K562 (cell line): Measurements from ENCODE around the gene ZNF761. TPM values are rescaled to one million over a fixed set of nuclear protein-coding genes. Genes with fewer than 3 reads are reported as not detected.
"Not testable (repeated sequence)": the region's sequence is repeated elsewhere in the genome, so short reads cannot be mapped to it uniquely, and the experiment has no call there.

Experiments
- ATAC-seq: fragments of 200-7000 bp; cut with Tn5 transposase; 3 replicates; pipeline ENCODE4 v1.9.1; 2020; ENCODE audit warnings: moderate library complexity
- BruUV-seq: library from RNA; stranded (reverse); fragments of 400-500 nt; replicated peaks from 2 replicates; lab custom pipeline; 2021; lab: Mats Ljungman, UMichigan
- CTCF ChIA-PET: fragments of 300-600 bp; formaldehyde crosslinking; extraction: SDS; loops from one replicate; lab custom pipeline; 2021; ENCODE audit warnings: low intra/inter-chr PET ratio; lab: Yijun Ruan, JAX
- POLR2A ChIA-PET: fragments of 300-600, 350-650 bp; sonication (Branson Sonifier 250); formaldehyde crosslinking; extraction: SDS; loops from one replicate; lab custom pipeline; 2021; ENCODE audit warnings: antibody characterized with exemption, inconsistent platforms; lab: Yijun Ruan, JAX
- DNase-seq, 4 experiments: peaks; one replicate each; pipeline versions ENCODE4 v3.0.0 to v3.0.0-alpha.2; 2011 to 2018; ENCODE audit warnings: low spot score in 3 of 4, mixed read lengths in 3 of 4; ENCODE audit errors: extremely low read depth in 1 of 4
- FAIRE-seq: peaks from 2 replicates; lab custom pipeline; 2011; peaks lifted over from hg19 to GRCh38; lab: Jason Lieb, UNC
- H2AFZ ChIP-seq: 2 replicates; pipeline ENCODE4 v1.6.0; 2011; ENCODE audit warnings: low read depth, low read length, control low read depth, inconsistent platforms
- H3K27ac ChIP-seq: fragments of 200-600 bp; 3 replicates; pipeline ENCODE4 v1.8.0; 2011; ENCODE audit warnings: low read depth, mild to moderate bottlenecking, control low read depth, inconsistent platforms, low read length, moderate library complexity, mixed read lengths; ENCODE audit errors: extremely low read depth
- H3K27me3 ChIP-seq, 2 experiments: fragments of 300-600 bp in 1 of 2; 2 replicates in 1 of 2; 3 replicates in 1 of 2; pipeline versions ENCODE4 v1.6.0 to v1.8.0; 2011; ENCODE audit warnings: inconsistent platforms in 2 of 2, low read length in 2 of 2, mild to moderate bottlenecking in 1 of 2, mixed read lengths in 1 of 2, moderate library complexity in 1 of 2; ENCODE audit not compliant: control insufficient read depth in 2 of 2, insufficient read depth in 2 of 2
- H3K36me3 ChIP-seq: fragments of 300-600 bp; 3 replicates; pipeline ENCODE4 v1.8.0; 2011; ENCODE audit warnings: mild to moderate bottlenecking, low read length, inconsistent platforms; ENCODE audit not compliant: control insufficient read depth, insufficient read depth
- H3K4me1 ChIP-seq, 2 experiments: fragments of 200-600 bp in 1 of 2; replicated peaks in 1 of 2; 2 replicates in 1 of 2; 3 replicates in 1 of 2; pipeline versions ENCODE4 v1.5.1 to v1.8.0; 2011; ENCODE audit warnings: inconsistent platforms in 2 of 2, low read length in 2 of 2, mild to moderate bottlenecking in 1 of 2, mixed read lengths in 1 of 2, moderate library complexity in 1 of 2; ENCODE audit not compliant: control insufficient read depth in 2 of 2, insufficient read depth in 2 of 2
- H3K4me2 ChIP-seq: 2 replicates; pipeline ENCODE4 v1.6.1; 2011; ENCODE audit warnings: low read length, control low read depth, inconsistent platforms, mixed read lengths; ENCODE audit not compliant: insufficient read depth
- H3K4me3 ChIP-seq: fragments of 200-600 bp; sonication (generic), shearing (Covaris generic); 2 replicates; pipeline ENCODE4 v1.5.1; 2016; ENCODE audit warnings: control low read depth, inconsistent platforms
- H3K79me2 ChIP-seq: fragments of 200-600 bp; 3 replicates; pipeline ENCODE4 v1.8.0; 2011; ENCODE audit warnings: low read length, inconsistent platforms; ENCODE audit not compliant: control insufficient read depth, insufficient read depth
- H3K9ac ChIP-seq, 2 experiments: 2 replicates each; pipeline versions ENCODE4 v1.6.0 to v1.6.1; 2011; ENCODE audit warnings: low read depth in 2 of 2, low read length in 2 of 2, control low read depth in 1 of 2, inconsistent platforms in 1 of 2, mild to moderate bottlenecking in 1 of 2, mixed read lengths in 1 of 2; ENCODE audit not compliant: insufficient read depth in 1 of 2
- H3K9me1 ChIP-seq: one replicate; pipeline ENCODE4 v1.6.0; 2011; ENCODE audit warnings: inconsistent platforms, mild to moderate bottlenecking, low read length, moderate library complexity; ENCODE audit not compliant: control insufficient read depth, insufficient read depth
- H3K9me3 ChIP-seq: replicated peaks from 2 replicates; pipeline ENCODE4 v1.5.1; 2011; ENCODE audit warnings: low read depth, low read length, inconsistent platforms; ENCODE audit not compliant: control insufficient read depth, insufficient read depth
- H4K20me1 ChIP-seq: replicated peaks from 2 replicates; pipeline ENCODE4 v1.6.1; 2011; ENCODE audit warnings: low read length, inconsistent platforms, mixed read lengths; ENCODE audit not compliant: control insufficient read depth, insufficient read depth
- PCBP2 ChIP-seq: fragments of 200-400 bp; formaldehyde crosslinking; IDR thresholded peaks from 2 replicates; pipeline ENCODE4 v1.6.1; 2018; ENCODE audit warnings: low read length, low read depth, mild to moderate bottlenecking, moderate library complexity; ENCODE audit not compliant: poor library complexity, severe bottlenecking
- ZNF274 ChIP-seq: IDR thresholded peaks from 2 replicates; pipeline ENCODE4 v1.6.1; 2011; ENCODE audit warnings: low read depth, mild to moderate bottlenecking, low read length, moderate library complexity, borderline replicate concordance
- WGBS: fragments of 100-300 bp; shearing (Covaris generic); methylation state at CpG from one replicate; pipeline ENCODE4 v1.1.6; 2016; ENCODE audit warnings: low coverage, mixed read lengths; ENCODE audit not compliant: insufficient coverage; ENCODE audit errors: missing lambda C conversion rate; 5-methylcytosine and 5-hydroxymethylcytosine counted together
- in situ Hi-C: fragments of 300-500 bp; cut with MboI; formaldehyde crosslinking; loops from 4 replicates; pipeline ENCODE4 v1.15.0; 2018; ENCODE audit warnings: inconsistent platforms, mixed read lengths
- intact Hi-C: fragments of 100-400 bp; cut with micrococcal nuclease; formaldehyde crosslinking; loops from 2 replicates; pipeline ENCODE4 v1.14.2; 2022
- polyA plus RNA-seq, 8 experiments: library from polyadenylated mRNA; depleted of rRNA in 4 of 8; stranded (reverse) in 5 of 8; unstranded in 3 of 8; fragments of >200 nt; fragmentation: Nextera tagmentation in 2 of 8; fragmentation: Illumina TruSeq in 1 of 8; extraction: Ambion mirVana in 2 of 8; extraction: Trizol in 1 of 8; gene quantifications; 2 replicates each; pipeline versions ENCODE4 v1.2.1 to v1.2.3, GENCODE V29; 2011 to 2014; ENCODE audit warnings: inconsistent platforms in 1 of 8, missing spikeins in 1 of 8
- total RNA-seq, 7 experiments: library from RNA; depleted of rRNA in 6 of 7; stranded (reverse); fragments of >200 nt in 6 of 7; fragmentation: Illumina TruSeq in 2 of 7; extraction: Trizol in 2 of 7; gene quantifications; 2 replicates each; pipeline versions ENCODE4 v1.2.1 to v1.2.3, GENCODE V29; 2011 to 2021; ENCODE audit warnings: low replicate concordance in 1 of 7

ZNF761 gene
- total and polyA plus RNA-seq, 9 of the 15 experiments (the other 6 are each of a cell fraction or from before 2014, with no cell fraction given): 10.3 to 30.2 (median 17.0) TPM

DNA sequence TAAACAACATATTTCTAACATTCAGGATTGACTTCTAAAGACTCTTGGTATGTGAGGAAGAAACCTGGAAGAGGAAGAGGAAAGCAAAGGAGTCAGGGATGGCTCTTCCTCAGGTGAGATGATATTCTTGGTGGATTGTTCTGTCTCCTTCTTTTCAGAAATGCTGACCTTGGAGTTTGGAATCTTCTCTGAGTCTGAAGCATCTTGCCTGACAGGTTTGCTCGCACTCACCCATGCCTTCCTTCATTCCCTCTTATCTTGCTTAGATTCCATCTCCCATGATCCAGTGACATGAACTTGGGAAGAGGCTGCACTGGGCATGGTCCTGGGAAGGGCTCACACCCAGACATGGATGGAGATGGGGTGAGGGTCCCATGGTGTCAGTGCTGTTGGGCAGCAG is 33.9 kb upstream of the ZNF761 start:
- intact Hi-C loops, DNase-seq: not testable (repeated sequence)

DNA sequence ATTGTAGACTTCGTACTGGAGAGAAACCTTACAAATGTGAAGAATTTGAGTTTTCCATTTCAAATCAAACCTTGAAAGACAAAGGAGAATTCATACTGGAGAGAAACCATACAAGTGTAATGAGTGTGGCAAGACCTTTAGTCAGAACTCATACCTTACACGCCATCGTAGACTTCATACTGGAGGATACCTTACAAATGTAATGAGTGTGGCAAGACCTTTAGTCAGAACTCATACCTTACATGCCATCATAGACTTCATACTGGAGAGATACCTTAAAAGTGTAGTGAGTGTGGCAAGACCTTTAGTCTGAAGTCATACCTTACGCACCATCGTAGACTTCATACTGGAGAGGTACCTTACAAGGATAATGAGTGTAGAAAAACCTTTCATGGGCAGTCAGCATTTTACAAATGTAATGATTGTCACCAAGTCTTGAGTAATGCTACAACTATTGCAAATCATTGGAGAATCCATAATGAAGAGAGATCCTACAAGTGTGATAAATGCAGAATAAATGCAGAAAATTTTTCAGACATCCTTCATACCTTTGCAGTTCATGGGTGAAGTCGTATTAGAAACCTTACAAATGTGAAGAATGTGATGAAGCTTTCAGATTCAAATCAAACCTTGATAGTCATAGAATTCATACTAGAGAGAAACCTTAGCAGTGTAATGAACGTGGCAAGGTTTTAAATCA is 22.1 kb upstream of the ZNF761 start:
- FAIRE-seq: no peak

More for the DNA sequence above, 33.9 kb upstream of the ZNF761 start:
- H4K20me1 ChIP-seq, FAIRE-seq, in situ Hi-C loops, H3K9me3 ChIP-seq, BruUV-seq, H2AFZ ChIP-seq, POLR2A ChIA-PET, CTCF ChIA-PET, H3K9me1 ChIP-seq, H3K4me2 ChIP-seq, ATAC-seq, H3K9ac ChIP-seq, H3K27ac ChIP-seq, H3K4me3 ChIP-seq, H3K27me3 ChIP-seq: not testable (repeated sequence)
- Histone ChIP-seq H3K4me1 (peaks cover 8 to 12% of the 10 kb centered on the region in 2 experiments; a peak in 4 of 5 replicates), H3K36me3 (peaks cover 36% of the 10 kb centered on the region), H3K79me2 (peaks cover 18% of the 10 kb centered on the region)
- 100% methylated on average over 1 of the region's 1 CpG for WGBS

DNA sequence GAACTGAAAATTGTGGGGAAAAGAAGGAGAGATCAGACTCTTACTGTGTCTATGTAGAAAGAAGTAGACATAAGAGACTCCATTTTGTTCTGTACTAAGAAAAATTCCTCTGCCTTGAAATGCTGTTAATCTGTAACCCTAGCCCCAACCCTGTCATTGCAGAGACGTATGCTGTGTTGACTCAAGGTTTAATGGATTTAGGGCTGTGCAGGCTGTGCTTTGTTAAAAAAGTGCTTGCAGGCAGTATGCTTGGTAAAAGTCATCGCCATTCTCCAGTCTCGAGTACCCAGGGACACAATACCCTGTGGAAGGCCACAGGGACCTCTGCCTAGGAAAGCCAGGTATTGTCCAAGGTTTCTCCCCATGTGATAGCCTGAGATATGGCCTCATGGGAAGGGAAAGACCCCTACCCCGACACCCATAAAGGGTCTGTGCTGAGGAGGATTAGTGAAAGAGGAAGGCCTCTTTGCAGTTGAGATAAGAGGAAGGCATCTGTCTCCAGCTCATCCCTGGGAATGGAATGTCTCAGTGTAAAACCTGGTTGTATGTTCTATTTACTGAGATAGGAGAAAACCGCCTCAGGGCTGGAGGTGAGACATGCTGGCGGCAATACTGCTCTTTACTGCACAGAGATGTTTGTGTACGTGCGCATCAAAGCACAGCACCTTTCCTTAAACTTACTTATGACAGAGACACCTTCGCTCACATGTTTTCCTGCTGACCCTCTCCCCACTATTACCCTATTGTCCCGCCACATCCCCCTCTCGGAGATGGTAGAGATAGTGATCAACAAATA is 11.1 kb upstream of the ZNF761 start:
- H3K79me2 ChIP-seq, H3K9me1 ChIP-seq, H3K4me3 ChIP-seq, H2AFZ ChIP-seq, BruUV-seq, H3K4me2 ChIP-seq, DNase-seq, H3K36me3 ChIP-seq, H3K9ac ChIP-seq, H3K4me1 ChIP-seq, H3K9me3 ChIP-seq, FAIRE-seq, POLR2A ChIA-PET, H3K27ac ChIP-seq, H4K20me1 ChIP-seq, ATAC-seq, H3K27me3 ChIP-seq: not testable (repeated sequence)
- WGBS: 19% methylated on average over 11 of the region's 11 CpGs
- CTCF ChIA-PET: interaction anchor here (1.1 kb wide), 1 partner anchor 12 kb away, joined by 3 read pairs; no protein-coding TSS in a partner anchor
- intact Hi-C loops: loop anchor here (5.0 kb wide), 1 partner anchor 327 kb away; no protein-coding TSS in a partner anchor
- in situ Hi-C loops: loop anchor here (5.0 kb wide), 1 partner anchor 82 kb away; no protein-coding TSS in a partner anchor

More for the DNA sequence above, 22.1 kb upstream of the ZNF761 start:
- no peak overlapping the region for H3K4me3 ChIP-seq
- BruUV-seq: no TSS peak
- H2AFZ ChIP-seq: no peak overlapping the region
- ChIA-PET POLR2A (no interaction called here), CTCF (no interaction called here)
- no peak overlapping the region for H3K27ac ChIP-seq
- no peak for ATAC-seq
- DNase-seq: no peak
- TF ChIP-seq PCBP2 (no peak), ZNF274 (peak; percentile 78; the same call in 1 of the 2 replicates)
- H3K27me3 ChIP-seq: no peaks in the 10 kb centered on the region
- H3K9me1 ChIP-seq: no peaks in the 10 kb centered on the region
- H3K36me3 ChIP-seq: peaks cover 36% of the 10 kb centered on the region
- no peaks in the 10 kb centered on the region for H3K4me1 ChIP-seq
- no peak overlapping the region for H3K4me2 ChIP-seq
- H3K9me3 ChIP-seq: peaks cover 39% of the 10 kb centered on the region
- no peaks in the 10 kb centered on the region for H4K20me1 ChIP-seq
- intact Hi-C loops (no loop called here), in situ Hi-C loops (no loop called here)
- no peak overlapping the region for H3K9ac ChIP-seq
- H3K79me2 ChIP-seq: no peaks in the 10 kb centered on the region
- 77% methylated on average over 7 of the region's 7 CpGs for WGBS
